IPS-18c (cell line): ENCODE data around the gene GLT6D1.

ENCODE experiments used
- H3K4me3 ChIP-seq: 2 replicates; pipeline ENCODE4 v1.7.0; 2013; ENCODE audit warnings: low read depth, mild to moderate bottlenecking, low read length, moderate library complexity; ENCODE audit not compliant: insufficient read depth
- H3K9me3 ChIP-seq: one replicate; pipeline ENCODE4 v1.6.1; 2013; ENCODE audit warnings: mild to moderate bottlenecking, low read length, moderate library complexity; ENCODE audit not compliant: control insufficient read depth, insufficient read depth

Gene GLT6D1

DNA sequence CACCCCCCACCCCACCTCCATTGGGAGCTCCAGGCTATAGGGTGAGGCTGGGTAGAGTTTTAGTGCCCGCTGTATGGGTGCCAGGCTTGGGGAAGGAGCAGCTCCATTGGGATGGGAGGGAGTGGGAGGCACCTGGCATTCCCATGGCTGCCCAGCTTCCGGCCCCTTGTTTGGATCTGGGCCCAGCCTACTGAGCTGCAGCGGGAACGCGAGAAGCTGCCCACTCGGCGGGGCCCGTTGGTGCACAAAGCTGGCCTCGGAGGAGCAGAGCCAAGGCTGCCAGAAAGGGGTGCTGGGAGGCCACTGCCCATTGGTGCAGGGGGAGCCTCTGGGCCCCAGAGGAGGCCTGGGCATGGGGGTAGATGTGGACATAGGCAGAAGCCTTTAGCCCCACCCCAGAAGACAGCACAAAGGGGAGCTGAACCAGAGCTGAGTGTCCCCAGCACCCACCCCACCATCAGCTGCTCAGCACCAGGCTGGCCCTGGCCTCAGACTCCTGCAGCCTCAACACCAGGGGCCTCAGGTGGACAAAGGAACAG is 28.2 kb upstream of the GLT6D1 start:
- peaks cover 5% of the 10 kb centered on the region for H3K9me3 ChIP-seq
- H3K4me3 ChIP-seq, result no peak overlapping the region

- H3K4me3 ChIP-seq, result no peak overlapping the region
- peaks cover 5% of the 10 kb centered on the region for H3K9me3 ChIP-seq
Measured at GRCh38 chr9:135666534-135667462, 27.5 kb upstream of the GLT6D1 start.

GRCh38 chr9:135665795-135666189 is 26.5 kb upstream of the GLT6D1 start:
- H3K4me3 ChIP-seq, result no peak overlapping the region

GRCh38 chr9:135664801-135665794 is 25.8 kb upstream of the GLT6D1 start:
- peaks cover 5% of the 10 kb centered on the region for H3K9me3 ChIP-seq
- H3K4me3 ChIP-seq, result no peak overlapping the region

More at GRCh38 chr9:135665795-135666189, 26.5 kb upstream of the GLT6D1 start:
- peaks cover 5% of the 10 kb centered on the region for H3K9me3 ChIP-seq

- Histone ChIP-seq H3K4me3 (no peak overlapping the region), H3K9me3 (peaks cover 2% of the 10 kb centered on the region)
Measured at GRCh38 chr9:135664266-135664665, 24.9 kb upstream of the GLT6D1 start.

DNA sequence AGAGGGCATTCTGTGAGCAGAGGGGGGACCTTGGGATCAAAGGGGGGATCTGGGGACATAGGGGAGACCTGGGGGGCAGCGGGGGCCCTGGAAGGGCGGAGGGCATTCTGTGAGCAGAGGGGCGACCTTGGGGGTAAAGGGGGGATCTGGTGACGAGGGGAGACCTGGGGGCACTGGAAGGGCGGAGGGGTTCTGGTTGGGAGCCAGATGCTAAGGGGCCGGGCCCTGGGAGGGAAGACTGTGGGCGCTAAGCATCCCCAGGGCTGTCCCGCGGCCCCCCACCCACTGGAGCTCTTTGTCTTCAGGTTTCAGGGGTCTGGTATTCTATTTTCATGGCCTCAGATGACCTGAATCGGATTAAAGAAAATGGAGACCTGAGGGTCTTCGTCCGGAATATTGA is 24.5 kb upstream of the GLT6D1 start:
- H3K4me3 ChIP-seq, result no peak overlapping the region

GRCh38 chr9:135663451-135663770 is 24.1 kb upstream of the GLT6D1 start:
- Histone ChIP-seq H3K9me3 (peaks cover 3% of the 10 kb centered on the region), H3K4me3 (no peak overlapping the region)

More for the DNA sequence above, 24.5 kb upstream of the GLT6D1 start:
- H3K9me3 ChIP-seq, result peaks cover 2% of the 10 kb centered on the region

- Histone ChIP-seq H3K9me3 (peaks cover 6% of the 10 kb centered on the region), H3K4me3 (no peak within 1 kb of the TSS)
Measured at GRCh38 chr9:135662758-135663450, 23.6 kb upstream of the GLT6D1 start, which contains the start of gene LCN9. TSS of gene LCN9 (plus strand) at chr9:135663309. CDS start at chr9:135663322, 13 bp downstream.

- no peak overlapping the region for H3K4me3 ChIP-seq
Measured at GRCh38 chr9:135661816-135662560, 22.6 kb upstream of the GLT6D1 start.

DNA sequence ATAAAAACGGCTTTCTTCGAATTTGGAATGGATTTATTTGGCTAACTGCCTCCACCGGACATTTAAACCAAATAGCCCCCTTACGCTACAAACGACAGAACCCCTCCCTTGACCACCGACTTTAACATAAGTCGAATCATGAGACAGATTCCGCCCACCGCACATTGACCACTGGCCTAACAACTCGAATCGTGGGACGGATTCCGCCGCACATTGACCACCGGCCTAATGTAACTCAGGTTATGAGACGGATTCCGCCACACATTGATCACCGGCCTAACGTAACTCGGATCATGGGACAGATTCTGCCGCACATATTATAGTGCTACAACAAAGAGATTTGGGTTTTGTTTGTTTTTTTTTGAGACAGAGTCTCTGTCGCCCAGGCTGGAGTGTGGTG is 21.1 kb upstream of the GLT6D1 start:
- no peak overlapping the region for H3K4me3 ChIP-seq
- H3K9me3 ChIP-seq, result peaks cover 3% of the 10 kb centered on the region

More at GRCh38 chr9:135661816-135662560, 22.6 kb upstream of the GLT6D1 start:
- peaks cover 3% of the 10 kb centered on the region for H3K9me3 ChIP-seq

- Histone ChIP-seq H3K4me3 (no peak overlapping the region), H3K9me3 (peaks cover 9% of the 10 kb centered on the region)
Measured at GRCh38 chr9:135659252-135659651, 19.9 kb upstream of the GLT6D1 start.

DNA sequence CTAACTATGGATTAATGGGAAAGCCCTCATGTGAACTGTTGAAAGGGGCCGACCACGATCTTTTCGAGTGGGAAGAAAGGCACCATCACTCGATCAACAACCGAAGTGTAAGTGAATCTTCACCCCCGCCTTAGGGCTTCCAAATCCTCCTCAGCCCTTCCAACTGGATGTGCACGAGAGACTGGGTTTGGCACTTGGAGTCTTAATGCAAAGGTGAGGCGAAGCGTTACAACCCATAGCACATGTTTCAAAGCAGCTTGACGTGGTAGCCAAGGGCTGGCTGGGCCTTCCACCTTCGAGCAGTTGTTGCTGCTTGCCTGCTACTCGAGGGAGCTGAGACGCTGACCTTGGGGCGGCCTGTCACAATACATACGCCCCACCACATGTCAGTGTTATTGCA is 18.1 kb upstream of the GLT6D1 start:
- peaks cover 10% of the 10 kb centered on the region for H3K9me3 ChIP-seq
- no peak overlapping the region for H3K4me3 ChIP-seq

DNA sequence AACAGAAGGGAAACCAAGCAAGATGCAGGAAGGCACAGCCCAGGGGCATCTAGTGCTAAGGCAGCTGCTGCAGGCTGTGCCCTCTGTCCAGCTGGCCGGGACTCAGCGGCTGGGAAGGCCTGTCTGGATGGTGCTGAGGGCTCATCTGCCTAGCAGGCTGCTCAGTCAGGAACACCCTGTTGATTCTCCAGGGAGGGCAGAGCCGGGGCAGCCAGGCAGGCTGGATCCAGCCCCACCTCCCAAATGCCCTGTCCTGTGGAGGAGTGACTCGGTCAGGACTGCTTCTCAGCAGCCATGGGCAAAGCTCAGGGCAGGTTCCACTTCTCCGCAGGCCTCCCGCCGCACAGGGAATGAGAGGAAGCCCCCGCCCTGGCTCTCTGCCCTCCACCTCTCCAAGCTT is 16.0 kb upstream of the GLT6D1 start:
- Histone ChIP-seq H3K4me3 (no peak overlapping the region), H3K9me3 (peaks cover 19% of the 10 kb centered on the region)

- no peak overlapping the region for H3K4me3 ChIP-seq
- H3K9me3 ChIP-seq, result peaks cover 27% of the 10 kb centered on the region
Measured at GRCh38 chr9:135650408-135650807, 11.1 kb upstream of the GLT6D1 start.

DNA sequence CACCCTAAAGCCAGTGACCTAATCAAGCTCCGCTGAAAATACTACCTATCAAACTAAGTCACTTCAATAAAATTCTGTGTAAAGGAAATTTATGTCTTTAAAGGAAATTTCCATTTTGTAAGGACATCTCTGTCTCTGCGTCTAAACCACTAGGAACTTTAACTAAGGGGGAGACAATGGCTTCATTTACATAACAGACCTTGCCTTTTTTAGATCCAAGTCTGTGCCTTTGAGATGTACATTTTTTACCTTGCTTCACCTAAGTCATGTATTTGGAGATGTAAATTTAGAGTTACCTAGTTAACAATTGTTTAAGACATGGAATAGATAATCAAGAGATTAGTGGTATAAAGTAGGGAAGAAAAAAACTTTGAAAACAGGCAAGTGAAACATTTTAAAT is 10.2 kb upstream of the GLT6D1 start:
- Histone ChIP-seq H3K4me3 (no peak overlapping the region), H3K9me3 (peaks cover 21% of the 10 kb centered on the region)
